Right hindlimb (tissue), 1 donor: ENCODE data around the gene CEP135.
A peak's percentile ranks its signal among the peaks of the same experiment; 100 is the strongest.
"Not testable (repeated sequence)": the region's sequence is repeated elsewhere in the genome, so short reads cannot be mapped to it uniquely, and the experiment has no call there.

ENCODE experiments used
- DNase-seq: peaks from one replicate; pipeline ENCODE4 v3.0.0-alpha.2; 2018

The CEP135 gene, protein sequence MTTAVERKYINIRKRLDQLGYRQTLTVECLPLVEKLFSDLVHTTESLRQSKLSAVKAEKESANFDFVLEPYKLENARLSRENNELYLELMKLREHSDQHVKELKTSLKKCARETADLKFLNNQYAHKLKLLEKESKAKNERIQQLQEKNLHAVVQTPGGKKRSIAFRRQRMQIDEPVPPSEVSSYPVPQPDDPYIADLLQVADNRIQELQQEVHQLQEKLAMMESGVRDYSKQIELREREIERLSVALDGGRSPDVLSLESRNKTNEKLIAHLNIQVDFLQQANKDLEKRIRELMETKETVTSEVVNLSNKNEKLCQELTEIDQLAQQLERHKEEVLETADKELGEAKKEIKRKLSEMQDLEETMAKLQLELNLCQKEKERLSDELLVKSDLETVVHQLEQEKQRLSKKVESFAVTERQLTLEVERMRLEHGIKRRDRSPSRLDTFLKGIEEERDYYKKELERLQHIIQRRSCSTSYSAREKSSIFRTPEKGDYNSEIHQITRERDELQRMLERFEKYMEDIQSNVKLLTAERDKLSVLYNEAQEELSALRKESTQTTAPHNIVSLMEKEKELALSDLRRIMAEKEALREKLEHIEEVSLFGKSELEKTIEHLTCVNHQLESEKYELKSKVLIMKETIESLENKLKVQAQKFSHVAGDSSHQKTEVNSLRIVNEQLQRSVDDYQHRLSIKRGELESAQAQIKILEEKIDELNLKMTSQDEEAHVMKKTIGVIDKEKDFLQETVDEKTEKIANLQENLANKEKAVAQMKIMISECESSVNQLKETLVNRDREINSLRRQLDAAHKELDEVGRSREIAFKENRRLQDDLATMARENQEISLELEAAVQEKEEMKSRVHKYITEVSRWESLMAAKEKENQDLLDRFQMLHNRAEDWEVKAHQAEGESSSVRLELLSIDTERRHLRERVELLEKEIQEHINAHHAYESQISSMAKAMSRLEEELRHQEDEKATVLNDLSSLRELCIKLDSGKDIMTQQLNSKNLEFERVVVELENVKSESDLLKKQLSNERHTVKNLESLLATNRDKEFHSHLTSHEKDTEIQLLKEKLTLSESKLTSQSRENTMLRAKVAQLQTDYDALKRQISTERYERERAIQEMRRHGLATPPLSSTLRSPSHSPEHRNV

GRCh38 chr4:55948726-55949481, at the start of gene CEP135:
CEP135 (plus strand) TSS chr4:55948945; CDS start chr4:55952131, 3,186 bp downstream.
- DNase-seq: peak; percentile 97

DNA sequence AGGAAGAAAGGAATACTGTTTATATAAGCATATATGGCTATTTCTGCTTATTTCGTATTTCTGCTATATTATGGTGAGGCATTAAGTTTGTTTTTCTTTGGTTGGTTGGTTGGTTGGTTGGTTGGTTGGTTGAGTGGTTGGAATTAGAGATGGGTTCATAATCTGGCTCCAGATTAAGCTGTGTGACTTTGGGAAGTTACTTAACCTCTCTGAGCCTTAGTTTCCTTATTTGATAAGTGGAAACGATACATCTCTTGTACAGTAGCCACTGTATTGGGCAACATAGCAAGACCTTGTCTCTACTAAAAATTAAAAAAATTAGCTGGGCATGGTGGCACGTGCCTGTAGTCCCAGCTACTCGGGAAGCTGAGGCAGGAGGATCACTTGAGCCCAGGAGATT, 46.1 kb upstream of the CEP135 start:
- no peak for DNase-seq

DNA sequence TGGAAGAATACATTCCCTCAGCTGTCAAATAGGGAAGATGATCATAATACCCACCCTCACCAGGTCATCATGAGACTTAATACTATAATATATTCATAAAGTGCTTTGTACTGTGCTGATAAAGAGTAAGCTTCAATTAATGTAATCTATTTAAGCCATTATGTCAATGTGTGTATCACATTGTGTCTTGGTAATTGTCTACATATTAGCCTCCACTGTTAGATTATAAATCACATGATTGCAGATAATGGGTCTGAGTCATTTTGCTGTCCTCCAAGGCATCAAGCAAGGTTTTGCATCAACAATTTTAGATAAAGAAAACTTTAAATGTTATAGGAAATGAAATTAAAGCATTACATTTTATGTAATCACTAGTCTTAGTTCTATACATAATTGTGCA, 45.2 kb upstream of the CEP135 start:
- no peak for DNase-seq

DNA sequence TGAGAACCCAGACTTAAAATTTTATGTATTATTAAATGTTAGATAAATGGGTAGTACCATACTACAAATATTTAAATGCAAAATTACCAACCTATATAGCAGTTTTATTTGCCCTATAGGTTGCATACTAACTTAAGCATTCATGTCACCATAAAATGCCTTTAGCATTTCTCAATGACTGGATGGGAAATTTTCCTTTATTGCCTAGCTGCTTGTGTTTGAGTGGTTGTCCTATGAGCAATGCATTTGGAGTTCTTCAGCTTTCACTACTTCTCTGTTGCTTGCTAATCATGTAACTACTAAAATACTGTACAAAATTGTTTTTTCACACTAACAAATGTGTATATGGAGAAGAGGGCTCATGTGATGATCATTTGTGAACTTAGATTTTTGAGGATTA, 44.2 kb upstream of the CEP135 start:
- DNase-seq: no peak

- no peak for DNase-seq
These were observed 42.4 kb upstream of the CEP135 start for GRCh38 chr4:55906323-55906722.

- no peak for DNase-seq
These were observed 41.8 kb upstream of the CEP135 start for GRCh38 chr4:55906989-55907388.

- DNase-seq: no peak
These were observed 41.3 kb upstream of the CEP135 start for GRCh38 chr4:55907469-55907868.

- DNase-seq: no peak
These were observed 38.6 kb upstream of the CEP135 start for GRCh38 chr4:55910140-55910539.

- DNase-seq: no peak
These were observed 36.5 kb upstream of the CEP135 start for GRCh38 chr4:55912249-55912648.

- DNase-seq: no peak
These were observed 28.2 kb upstream of the CEP135 start for GRCh38 chr4:55920571-55920970.

DNA sequence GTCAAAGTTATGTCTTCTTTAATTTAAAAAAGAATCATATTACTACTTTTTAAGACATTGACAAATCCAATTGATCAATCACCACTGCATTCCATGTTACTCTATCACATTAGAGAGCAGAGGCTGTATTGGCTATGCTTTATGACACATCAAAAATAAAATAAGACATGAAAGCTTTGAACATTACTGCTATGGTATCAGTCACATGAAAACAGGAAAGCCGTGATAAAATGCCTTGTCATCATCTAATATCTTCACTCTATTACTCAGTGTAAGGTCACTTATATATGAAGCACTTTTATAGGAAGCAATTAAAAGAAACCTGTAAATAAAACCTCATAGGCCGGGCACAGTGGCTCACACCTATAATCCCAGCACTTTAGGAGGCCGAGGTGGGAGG, 27.7 kb upstream of the CEP135 start:
- no peak for DNase-seq

DNA sequence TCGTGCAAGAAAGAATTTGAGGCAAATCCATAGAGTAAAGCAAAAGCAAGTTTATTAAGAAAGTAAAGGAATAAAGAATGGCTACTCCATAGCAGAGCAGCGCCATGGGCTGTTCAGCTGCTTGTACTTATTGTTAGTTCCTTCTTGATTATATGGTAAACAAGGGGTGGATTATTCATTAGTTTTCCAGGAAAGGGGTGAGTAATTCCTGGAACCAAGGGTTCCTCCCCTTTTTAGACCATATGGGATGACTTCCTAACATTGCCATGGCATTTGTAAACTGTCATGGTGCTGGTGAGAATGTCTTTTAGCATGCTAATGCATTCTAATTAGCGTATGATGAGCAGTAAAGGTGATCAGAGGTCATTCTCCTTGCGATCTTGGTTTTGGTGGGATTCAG, 23.5 kb upstream of the CEP135 start:
- DNase-seq: no peak

GRCh38 chr4:55926610-55927009, 22.1 kb upstream of the CEP135 start:
- no peak for DNase-seq

GRCh38 chr4:55927803-55928437, 20.8 kb upstream of the CEP135 start:
- no peak for DNase-seq

DNA sequence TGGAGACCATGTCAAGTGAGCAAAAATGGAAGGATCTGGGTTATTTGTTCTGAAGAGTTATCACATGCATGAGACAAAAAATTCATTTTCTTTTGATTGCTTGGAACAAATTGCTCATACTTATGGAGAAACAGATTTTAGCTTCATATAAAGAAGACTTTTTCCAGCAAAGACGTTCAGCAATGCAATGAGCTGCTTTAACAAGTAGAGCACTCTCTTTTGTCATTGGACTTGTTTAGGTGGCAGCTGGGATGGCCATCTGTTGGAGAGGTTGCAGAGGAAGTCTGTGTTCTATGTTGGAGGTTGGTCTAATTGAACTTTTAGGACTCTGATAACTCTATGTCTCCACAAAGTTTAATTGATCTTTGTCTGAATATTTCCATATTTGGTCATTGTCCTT, 19.9 kb upstream of the CEP135 start:
- no peak for DNase-seq

GRCh38 chr4:55931043-55931442, 17.7 kb upstream of the CEP135 start:
- no peak for DNase-seq

DNA sequence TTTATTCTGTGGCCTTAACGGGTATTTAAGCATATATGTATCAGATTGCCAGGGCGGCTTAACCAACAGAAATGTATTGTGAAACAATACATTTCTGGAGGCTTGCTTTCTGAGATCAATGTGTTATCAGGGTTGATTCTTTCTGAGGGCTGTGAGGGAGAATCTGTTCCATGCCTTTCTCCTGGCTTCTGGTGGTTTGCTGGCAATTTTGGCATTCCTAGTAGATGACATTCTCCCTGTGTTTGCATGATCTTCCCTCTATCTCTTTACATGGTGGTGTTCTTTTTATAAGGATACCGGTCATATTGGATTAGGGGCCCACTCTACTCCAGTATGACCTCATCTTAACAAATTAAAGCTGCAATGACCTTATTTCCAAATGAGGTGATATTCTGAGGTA, 16.9 kb upstream of the CEP135 start:
- no peak for DNase-seq

- DNase-seq: no peak
These were observed 16.2 kb upstream of the CEP135 start for GRCh38 chr4:55932511-55932910.

DNA sequence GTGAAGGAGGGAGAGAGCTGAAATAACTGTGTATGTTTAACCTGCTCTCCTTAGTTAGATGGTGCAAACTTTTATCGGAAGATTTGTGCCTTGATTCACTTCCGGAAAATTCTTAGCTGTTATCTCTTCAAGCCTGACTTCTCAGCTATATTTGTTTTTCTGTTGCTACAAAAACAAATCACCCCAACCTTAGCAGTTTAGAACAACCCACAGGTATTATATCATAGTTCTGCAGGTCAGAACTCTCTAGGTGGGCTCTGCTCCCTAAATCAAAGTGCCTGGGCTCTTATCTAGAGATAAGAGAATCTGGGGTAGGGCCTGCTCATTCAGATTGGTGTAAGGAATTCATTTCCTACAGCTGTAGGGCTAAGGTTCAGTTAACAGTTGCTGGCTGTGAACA, 15.1 kb upstream of the CEP135 start:
- no peak for DNase-seq

- not testable (repeated sequence) for DNase-seq
These were observed 12.8 kb upstream of the CEP135 start for GRCh38 chr4:55935907-55936306.

DNA sequence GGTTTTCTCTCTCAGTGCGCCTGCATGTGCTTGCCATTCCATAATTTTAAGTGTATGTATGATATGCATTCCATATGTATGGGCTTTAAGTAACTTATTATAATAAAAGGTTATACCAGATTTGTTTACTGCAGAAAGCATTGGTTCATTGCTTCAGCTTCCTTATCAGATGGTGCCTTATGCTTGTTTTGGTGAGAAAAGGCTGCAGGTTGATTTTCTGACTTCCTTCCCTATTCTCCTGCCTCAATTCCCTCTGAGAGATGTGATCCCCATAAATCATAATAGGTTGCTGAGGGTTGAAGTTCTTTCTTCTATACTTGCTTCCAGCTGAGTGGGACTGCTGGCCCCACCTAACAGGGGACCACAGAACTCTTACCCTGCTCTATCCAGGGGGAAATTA, 10.3 kb upstream of the CEP135 start:
- DNase-seq: no peak

DNA sequence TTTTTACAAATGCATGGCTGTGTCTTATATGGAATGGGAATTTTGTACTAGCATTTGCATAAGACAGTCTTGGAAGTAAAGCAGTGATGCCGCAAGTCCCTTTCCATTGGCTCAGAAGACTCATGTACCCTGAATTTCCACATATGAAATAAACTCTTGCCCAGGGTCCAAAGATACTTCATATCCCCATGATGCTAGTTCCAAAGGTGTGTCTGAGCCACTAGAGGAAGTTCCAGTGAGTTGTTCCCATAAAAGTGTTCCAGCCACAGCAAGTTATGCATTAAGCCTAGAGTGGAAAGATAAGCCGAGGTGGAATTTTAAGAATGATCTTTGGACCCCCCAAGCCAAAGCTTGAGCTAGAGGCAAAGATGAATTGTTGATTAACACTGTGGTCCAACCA, 9.3 kb upstream of the CEP135 start:
- DNase-seq: no peak
